Smooth muscle cell (in vitro differentiated cells): ENCODE results near the gene PDZD4. TPM values are rescaled to one million over a fixed set of nuclear protein-coding genes. Genes with fewer than 3 reads are reported as not detected.

Experiments
- DNase-seq: peaks from one replicate; lab custom pipeline; 2025; ENCODE audit not compliant: unreplicated experiment; lab: John Stamatoyannopoulos, UW
- H2AFZ ChIP-seq: fragments of 200-600 bp; sonication (generic); 2 replicates; pipeline ENCODE4 v1.6.0; 2016; ENCODE audit warnings: antibody characterized with exemption, low read depth, mild to moderate bottlenecking
- H3F3A ChIP-seq: fragments of 200-600 bp; sonication (generic); 2 replicates; pipeline ENCODE4 v1.6.0; 2017; ENCODE audit warnings: antibody characterized with exemption, low read depth
- H3K27ac ChIP-seq: fragments of 200-600 bp; sonication (generic); 2 replicates; pipeline ENCODE4 v1.5.1; 2016; ENCODE audit warnings: low read depth, mild to moderate bottlenecking
- H3K27me3 ChIP-seq: fragments of 200-600 bp; sonication (generic); 2 replicates; pipeline ENCODE4 v1.6.1; 2016; ENCODE audit warnings: low read depth, mild to moderate bottlenecking
- H3K36me3 ChIP-seq: fragments of 200-600 bp; sonication (generic); 2 replicates; pipeline ENCODE4 v1.5.1; 2016; ENCODE audit warnings: low read depth
- H3K4me1 ChIP-seq: fragments of 200-600 bp; sonication (generic); 2 replicates; pipeline ENCODE4 v1.5.1; 2016; ENCODE audit warnings: low read depth
- H3K4me2 ChIP-seq: fragments of 200-600 bp; sonication (generic); 2 replicates; pipeline ENCODE4 v1.6.0; 2016; ENCODE audit warnings: mild to moderate bottlenecking
- H3K4me3 ChIP-seq: fragments of 200-600 bp; sonication (generic); 2 replicates; pipeline ENCODE4 v1.5.1; 2016; ENCODE audit warnings: mild to moderate bottlenecking
- H3K79me2 ChIP-seq: fragments of 200-600 bp; sonication (generic); 2 replicates; pipeline ENCODE4 v1.6.0; 2016; ENCODE audit warnings: low read depth, mild to moderate bottlenecking
- H3K9ac ChIP-seq: fragments of 200-600 bp; sonication (generic); 2 replicates; pipeline ENCODE4 v1.6.0; 2016; ENCODE audit warnings: low read depth
- H3K9me3 ChIP-seq: fragments of 200-600 bp; sonication (generic); replicated peaks from 2 replicates; pipeline ENCODE4 v1.5.1; 2016; ENCODE audit warnings: low read depth
- H4K20me1 ChIP-seq: fragments of 200-600 bp; sonication (generic); 2 replicates; pipeline ENCODE4 v1.6.0; 2016; ENCODE audit warnings: low read depth
- WGBS: methylation state at CpG from one replicate; pipeline ENCODE4 v1.1.7; 2016; ENCODE audit warnings: low lambda C conversion rate; 5-methylcytosine and 5-hydroxymethylcytosine counted together
- polyA plus RNA-seq: library from polyadenylated mRNA; unstranded; fragments of >200 nt; fragmentation: Nextera tagmentation; extraction: Ambion mirVana; gene quantifications from 2 replicates; pipeline ENCODE4 v1.2.1, GENCODE V29; 2016
- total RNA-seq: library from RNA; depleted of rRNA; stranded (reverse); fragments of >200 nt; gene quantifications from 2 replicates; pipeline ENCODE4 v1.2.3, GENCODE V29; 2014
- TF ChIP-seq, protein P1 (sequence below): fragments of 200-600 bp; sonication (generic); IDR thresholded peaks from 2 replicates; pipeline ENCODE4 v1.5.1; 2017; ENCODE audit warnings: borderline replicate concordance, mild to moderate bottlenecking, antibody characterized with exemption; ENCODE audit not compliant: insufficient read depth, poor library complexity, severe bottlenecking

The PDZD4 gene, protein sequence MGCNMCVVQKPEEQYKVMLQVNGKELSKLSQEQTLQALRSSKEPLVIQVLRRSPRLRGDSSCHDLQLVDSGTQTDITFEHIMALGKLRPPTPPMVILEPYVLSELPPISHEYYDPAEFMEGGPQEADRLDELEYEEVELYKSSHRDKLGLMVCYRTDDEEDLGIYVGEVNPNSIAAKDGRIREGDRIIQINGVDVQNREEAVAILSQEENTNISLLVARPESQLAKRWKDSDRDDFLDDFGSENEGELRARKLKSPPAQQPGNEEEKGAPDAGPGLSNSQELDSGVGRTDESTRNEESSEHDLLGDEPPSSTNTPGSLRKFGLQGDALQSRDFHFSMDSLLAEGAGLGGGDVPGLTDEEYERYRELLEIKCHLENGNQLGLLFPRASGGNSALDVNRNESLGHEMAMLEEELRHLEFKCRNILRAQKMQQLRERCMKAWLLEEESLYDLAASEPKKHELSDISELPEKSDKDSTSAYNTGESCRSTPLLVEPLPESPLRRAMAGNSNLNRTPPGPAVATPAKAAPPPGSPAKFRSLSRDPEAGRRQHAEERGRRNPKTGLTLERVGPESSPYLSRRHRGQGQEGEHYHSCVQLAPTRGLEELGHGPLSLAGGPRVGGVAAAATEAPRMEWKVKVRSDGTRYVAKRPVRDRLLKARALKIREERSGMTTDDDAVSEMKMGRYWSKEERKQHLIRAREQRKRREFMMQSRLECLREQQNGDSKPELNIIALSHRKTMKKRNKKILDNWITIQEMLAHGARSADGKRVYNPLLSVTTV
- total RNA-seq, result 2.3 and 3.1 TPM in 2 replicates
- polyA plus RNA-seq, result 2.3 and 2.9 TPM in 2 replicates

DNA sequence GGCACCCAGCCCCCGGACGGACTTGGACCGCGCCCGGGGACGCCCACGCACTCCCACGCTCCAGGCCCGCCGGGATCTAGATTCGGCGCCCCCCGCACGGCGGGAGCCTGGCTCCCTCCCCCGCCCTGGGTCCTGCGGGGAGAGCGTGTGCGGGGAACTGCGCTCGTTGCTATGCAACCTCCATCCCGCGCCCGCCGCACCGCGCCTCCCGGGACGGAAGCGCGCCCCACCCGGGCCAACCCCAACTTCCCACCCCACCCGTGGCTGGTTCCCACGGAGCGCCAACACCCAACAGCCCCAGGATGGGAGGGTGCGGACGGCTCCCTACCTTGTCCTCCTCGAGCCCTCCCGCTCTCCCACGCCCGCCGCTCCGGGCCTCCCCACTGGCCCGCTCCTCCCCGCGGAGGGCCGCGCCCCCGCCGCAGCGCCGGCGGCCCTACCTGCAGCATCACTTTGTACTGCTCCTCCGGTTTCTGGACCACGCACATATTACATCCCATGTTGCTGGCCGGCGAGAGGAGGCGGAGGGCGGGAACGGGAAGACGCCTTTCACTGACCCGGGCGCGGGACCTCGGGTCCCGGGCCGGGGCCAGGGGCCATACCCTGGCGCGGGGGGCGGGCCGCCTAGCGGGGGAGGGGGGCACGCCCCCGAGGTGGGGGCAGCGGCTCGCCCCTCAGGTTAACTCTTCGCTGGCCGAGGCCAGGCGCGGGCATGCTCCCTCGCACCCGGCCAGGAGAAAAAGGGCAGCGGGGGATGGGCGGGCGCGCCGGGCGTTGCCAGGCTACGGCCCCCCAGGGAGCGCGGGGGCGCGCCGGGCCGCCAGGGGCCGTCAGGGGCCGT lies at the start of gene PDZD4:
TSS of gene PDZD4 (minus strand) at position 746 of the 841 bp plus-strand sequence. CDS start at position 500, 246 bp downstream.
- H3K4me3 ChIP-seq, result peak within 1 kb of the TSS; percentile 41
- TF ChIP-seq, protein P1, sequence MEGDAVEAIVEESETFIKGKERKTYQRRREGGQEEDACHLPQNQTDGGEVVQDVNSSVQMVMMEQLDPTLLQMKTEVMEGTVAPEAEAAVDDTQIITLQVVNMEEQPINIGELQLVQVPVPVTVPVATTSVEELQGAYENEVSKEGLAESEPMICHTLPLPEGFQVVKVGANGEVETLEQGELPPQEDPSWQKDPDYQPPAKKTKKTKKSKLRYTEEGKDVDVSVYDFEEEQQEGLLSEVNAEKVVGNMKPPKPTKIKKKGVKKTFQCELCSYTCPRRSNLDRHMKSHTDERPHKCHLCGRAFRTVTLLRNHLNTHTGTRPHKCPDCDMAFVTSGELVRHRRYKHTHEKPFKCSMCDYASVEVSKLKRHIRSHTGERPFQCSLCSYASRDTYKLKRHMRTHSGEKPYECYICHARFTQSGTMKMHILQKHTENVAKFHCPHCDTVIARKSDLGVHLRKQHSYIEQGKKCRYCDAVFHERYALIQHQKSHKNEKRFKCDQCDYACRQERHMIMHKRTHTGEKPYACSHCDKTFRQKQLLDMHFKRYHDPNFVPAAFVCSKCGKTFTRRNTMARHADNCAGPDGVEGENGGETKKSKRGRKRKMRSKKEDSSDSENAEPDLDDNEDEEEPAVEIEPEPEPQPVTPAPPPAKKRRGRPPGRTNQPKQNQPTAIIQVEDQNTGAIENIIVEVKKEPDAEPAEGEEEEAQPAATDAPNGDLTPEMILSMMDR, result no peak
- WGBS, result 31% methylated on average over 59 of the region's 97 CpGs

DNA sequence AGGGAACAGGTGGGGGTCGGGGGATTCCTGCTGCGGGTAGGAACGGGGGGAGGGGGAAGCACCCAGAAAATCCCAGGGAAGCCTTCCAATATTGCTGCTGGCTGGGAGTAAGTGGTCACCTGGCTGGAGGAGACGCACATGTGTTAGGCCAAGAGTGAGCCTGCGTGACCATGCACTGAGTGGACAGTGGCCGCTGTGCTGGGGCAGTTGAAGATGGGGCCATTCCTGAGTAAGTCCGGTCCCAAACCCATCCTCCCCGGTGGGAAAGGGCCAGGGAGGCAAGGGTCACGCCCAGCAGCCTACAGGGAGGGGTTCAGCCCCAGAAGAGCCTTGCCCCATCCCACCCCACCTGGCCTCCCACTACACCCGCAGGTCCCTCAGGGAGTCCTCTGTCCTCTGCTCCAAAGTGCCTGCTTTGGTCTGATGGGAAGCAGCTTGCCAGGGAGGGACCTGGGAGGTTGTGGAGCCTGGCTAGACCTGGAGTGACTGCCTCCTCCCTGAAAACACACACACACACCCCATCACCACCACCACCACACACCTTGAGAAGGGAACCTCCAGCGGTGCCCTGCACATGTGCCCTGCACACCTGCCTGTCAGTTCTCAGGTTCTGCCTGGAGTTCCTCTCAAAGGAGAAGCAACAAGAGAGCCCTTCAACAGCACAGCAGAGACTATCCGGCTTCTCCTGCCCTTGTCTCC lies 49.5 kb upstream of the PDZD4 start:
- Histone ChIP-seq H3K27ac (no peak overlapping the region), H3K9ac (no peak overlapping the region), H3K9me3 (no peaks in the 10 kb centered on the region), H3K4me1 (peaks cover 8% of the 10 kb centered on the region), H3K36me3 (no peaks in the 10 kb centered on the region), H3F3A (no peaks in the 10 kb centered on the region), H3K4me3 (no peak overlapping the region), H4K20me1 (peaks cover 44% of the 10 kb centered on the region), H3K79me2 (no peaks in the 10 kb centered on the region), H3K27me3 (no peaks in the 10 kb centered on the region), H3K4me2 (peak overlapping the region; percentile 57), H2AFZ (no peak overlapping the region)
- TF ChIP-seq, protein P1, result no peak
- WGBS, result 76% methylated on average over 12 of the region's 12 CpGs
- no peak for DNase-seq

More for the DNA sequence above, at the start of gene PDZD4:
- H3K36me3 ChIP-seq, result no peaks in the 10 kb centered on the region
- no peaks in the 10 kb centered on the region for H3F3A ChIP-seq
- peak within 1 kb of the TSS; percentile 84 for H3K4me2 ChIP-seq
- no peak within 1 kb of the TSS for H3K27ac ChIP-seq
- no peak within 1 kb of the TSS for H3K9ac ChIP-seq
- H3K4me1 ChIP-seq, result peaks cover 6% of the 10 kb centered on the region
- no peak within 1 kb of the TSS for H2AFZ ChIP-seq
- peaks cover 5% of the 10 kb centered on the region for H3K27me3 ChIP-seq
- no peaks in the 10 kb centered on the region for H3K9me3 ChIP-seq
- no peaks in the 10 kb centered on the region for H4K20me1 ChIP-seq
- no peaks in the 10 kb centered on the region for H3K79me2 ChIP-seq
- no peak for DNase-seq

DNA sequence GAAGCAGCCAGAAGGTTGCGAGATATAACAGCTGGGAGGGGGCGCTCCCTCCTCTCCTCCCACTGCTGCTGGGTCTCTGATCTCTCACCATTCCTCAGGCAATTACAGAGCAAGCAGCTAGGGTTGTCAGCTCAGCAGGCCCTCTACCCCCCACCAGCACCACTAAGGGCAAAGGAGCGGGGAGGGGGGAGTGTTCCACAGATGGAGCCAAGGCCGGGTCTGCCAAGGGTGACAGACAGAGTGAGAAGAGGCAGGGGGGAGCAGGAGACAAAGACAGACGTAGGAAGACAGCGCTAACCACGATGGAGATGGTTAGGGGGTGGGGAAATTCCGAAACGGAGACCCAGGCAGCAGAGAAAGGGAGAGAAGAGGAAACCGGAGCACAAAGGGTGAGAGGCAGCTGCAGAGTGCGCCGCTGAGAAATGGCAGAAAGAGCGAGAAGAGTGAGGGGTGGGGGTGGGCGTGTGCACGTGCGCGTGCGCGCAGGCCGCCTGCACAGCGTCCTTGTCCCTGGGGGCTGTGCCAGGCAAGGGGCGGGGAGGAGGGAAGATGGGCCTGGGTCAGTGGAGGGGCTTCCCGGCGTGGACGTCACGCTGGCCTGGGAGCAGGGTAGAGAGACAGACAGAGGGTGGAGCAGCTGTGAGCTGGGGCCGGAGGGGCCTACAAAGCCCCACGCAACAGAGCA lies 48.8 kb upstream of the PDZD4 start:
- Histone ChIP-seq H3F3A (no peaks in the 10 kb centered on the region), H3K9ac (no peak overlapping the region), H3K36me3 (no peaks in the 10 kb centered on the region), H3K79me2 (no peaks in the 10 kb centered on the region), H3K4me1 (peaks cover 7% of the 10 kb centered on the region), H3K4me3 (no peak overlapping the region), H3K9me3 (no peaks in the 10 kb centered on the region), H3K4me2 (peak overlapping the region; percentile 57), H3K27me3 (no peaks in the 10 kb centered on the region), H3K27ac (no peak overlapping the region), H4K20me1 (peaks cover 52% of the 10 kb centered on the region), H2AFZ (no peak overlapping the region)
- DNase-seq, result no peak
- WGBS, result 38% methylated on average over 28 of the region's 28 CpGs
- TF ChIP-seq, protein P1, result no peak
